ENCODE results near the gene EPHA3.

Gene EPHA3

DNA sequence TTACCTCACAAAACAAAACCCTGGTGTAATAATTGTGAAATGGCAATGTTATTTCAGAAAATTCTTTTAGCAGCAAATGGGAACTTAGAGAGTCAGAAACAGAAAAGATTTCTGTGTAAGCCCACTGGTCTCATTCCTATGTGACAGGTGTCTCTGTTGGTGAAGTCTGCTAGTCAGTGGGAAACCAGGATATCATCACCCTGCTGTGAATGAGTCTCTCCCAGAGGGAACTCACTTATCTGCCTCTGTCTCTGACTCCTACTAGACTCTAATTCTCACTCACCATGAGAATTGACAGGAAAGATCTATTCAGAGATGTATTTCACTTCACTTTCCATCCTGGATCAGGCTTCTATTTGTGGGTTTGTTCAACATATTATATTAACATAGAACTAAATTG lies 266.0 kb downstream of the EPHA3 start:
- DNase-seq (ENCODE audit: insufficient read length, low spot score) (no peak), FAIRE-seq (no peak)
- TF ChIP-seq SPI1 (IDR thresholded peaks at IDR 0.05; ENCODE audit: low read depth, low read length), result no peak
- TF ChIP-seq PAX5 (IDR thresholded peaks at IDR 0.05; ENCODE audit: insufficient read depth, low read length, severe bottlenecking), result no peak
- no peak for TF ChIP-seq POU2F2 (IDR thresholded peaks at IDR 0.05; ENCODE audit: low read depth, low read length)
- no peak for TF ChIP-seq TAF1 (IDR thresholded peaks at IDR 0.05; ENCODE audit: low read depth, low read length)
- TF ChIP-seq POLR2A (IDR thresholded peaks at IDR 0.05; ENCODE audit: low read depth, low read length), result no peak
- TF ChIP-seq POLR2AphosphoS5 (IDR thresholded peaks at IDR 0.05; ENCODE audit: low read depth, low read length), result no peak

DNA sequence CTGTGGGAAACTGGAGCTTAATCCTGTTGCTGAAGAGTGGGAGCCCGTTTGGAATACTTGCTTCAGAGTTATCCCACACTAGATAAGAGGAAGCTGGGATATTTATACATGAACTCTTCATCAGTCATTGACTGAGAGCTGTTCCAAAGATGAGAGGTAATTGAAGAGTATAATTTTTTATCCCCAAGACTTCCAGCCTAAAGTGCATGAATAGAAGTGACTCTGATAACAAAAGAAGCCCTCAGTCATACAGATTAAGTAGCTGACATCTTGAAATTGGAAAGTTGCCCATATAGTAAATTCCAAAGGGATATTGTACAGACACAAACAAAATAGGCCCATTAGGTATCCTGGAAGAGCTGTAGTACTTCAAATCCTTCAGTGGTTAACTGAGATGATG lies 268.0 kb downstream of the EPHA3 start:
- FAIRE-seq (no peak), DNase-seq (ENCODE audit: insufficient read length, low spot score) (no peak)
- no peak for TF ChIP-seq POLR2A (IDR thresholded peaks at IDR 0.05; ENCODE audit: low read depth, low read length)

DNA sequence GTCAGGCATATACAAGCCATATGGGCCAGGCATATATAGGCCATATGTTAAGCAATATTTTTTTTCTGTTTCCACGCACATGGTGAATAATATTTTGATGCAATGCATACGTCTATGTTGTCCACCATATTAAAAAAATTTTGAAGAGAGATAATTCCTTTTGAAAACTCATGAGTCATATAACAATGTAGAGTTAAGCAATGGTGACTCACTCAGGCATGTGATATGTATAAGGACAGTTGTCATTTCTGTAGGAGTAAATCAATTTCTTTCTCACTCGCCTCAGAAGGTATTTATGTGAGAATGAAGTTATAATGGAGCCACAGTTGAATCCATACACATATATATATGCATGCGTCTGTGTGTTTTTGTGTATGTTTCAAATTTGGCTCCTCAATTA lies 272.6 kb downstream of the EPHA3 start:
- no peak for FAIRE-seq
- DNase-seq (ENCODE audit: insufficient read length, low spot score), result no peak

DNA sequence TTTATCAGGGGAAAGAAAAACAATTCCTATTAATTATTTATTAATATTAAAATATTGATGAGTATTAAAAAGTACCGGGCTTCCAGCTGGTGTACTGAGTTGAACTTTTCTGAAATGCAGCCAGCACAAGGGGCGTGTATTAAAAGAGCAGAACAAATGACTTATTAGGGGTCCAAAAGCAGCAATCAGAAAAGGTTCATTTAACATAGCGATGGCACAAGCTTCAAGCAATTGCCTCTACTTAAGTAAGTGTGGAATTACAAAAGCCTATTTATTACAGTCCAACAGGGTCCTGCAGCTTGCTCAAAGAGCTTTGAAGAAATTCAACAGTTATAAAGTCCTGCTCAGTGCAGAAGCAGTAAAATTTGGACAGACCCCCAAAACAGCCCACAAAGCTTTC lies 285.6 kb downstream of the EPHA3 start:
- DNase-seq (ENCODE audit: insufficient read length, low spot score) (no peak), FAIRE-seq (no peak)
- TF ChIP-seq TAF1 (IDR thresholded peaks at IDR 0.05; ENCODE audit: low read depth, low read length) (no peak), SPI1 (IDR thresholded peaks at IDR 0.05; ENCODE audit: low read depth, low read length) (no peak), POU2F2 (IDR thresholded peaks at IDR 0.05; ENCODE audit: low read depth, low read length) (no peak), POLR2AphosphoS5 (IDR thresholded peaks at IDR 0.05; ENCODE audit: low read depth, low read length) (no peak), POLR2A (IDR thresholded peaks at IDR 0.05; ENCODE audit: low read depth, low read length) (no peak), PAX5 (IDR thresholded peaks at IDR 0.05; ENCODE audit: insufficient read depth, low read length, severe bottlenecking) (no peak)

More for the DNA sequence above, 272.6 kb downstream of the EPHA3 start:
- no peak for TF ChIP-seq PAX5 (IDR thresholded peaks at IDR 0.05; ENCODE audit: insufficient read depth, low read length, severe bottlenecking)
- no peak for TF ChIP-seq POU2F2 (IDR thresholded peaks at IDR 0.05; ENCODE audit: low read depth, low read length)
- no peak for TF ChIP-seq POLR2AphosphoS5 (IDR thresholded peaks at IDR 0.05; ENCODE audit: low read depth, low read length)
- no peak for TF ChIP-seq POLR2A (IDR thresholded peaks at IDR 0.05; ENCODE audit: low read depth, low read length)
- no peak for TF ChIP-seq SPI1 (IDR thresholded peaks at IDR 0.05; ENCODE audit: low read depth, low read length)
- TF ChIP-seq TAF1 (IDR thresholded peaks at IDR 0.05; ENCODE audit: low read depth, low read length), result no peak

DNA sequence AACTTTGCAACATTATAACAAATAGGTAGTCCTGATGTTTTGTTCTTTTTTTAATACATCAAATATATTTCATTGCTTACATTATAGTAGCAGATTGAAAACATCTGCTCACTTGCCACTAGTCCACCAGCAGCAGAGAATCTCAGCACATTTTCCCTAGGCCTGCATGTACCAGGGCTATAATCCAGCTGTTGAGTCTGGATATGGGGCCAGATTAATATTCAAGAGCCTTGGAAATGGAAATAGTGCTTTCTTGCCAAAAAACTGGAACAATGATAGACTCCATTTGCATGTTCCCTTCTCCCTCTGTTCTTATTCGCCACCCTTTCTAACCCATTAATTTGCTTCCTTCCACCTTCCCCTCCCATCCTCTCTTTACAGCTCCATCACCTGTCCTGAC lies 288.0 kb downstream of the EPHA3 start:
- FAIRE-seq (no peak), DNase-seq (ENCODE audit: insufficient read length, low spot score) (no peak)
- TF ChIP-seq PAX5 (IDR thresholded peaks at IDR 0.05; ENCODE audit: insufficient read depth, low read length, severe bottlenecking), result no peak
- TF ChIP-seq POU2F2 (IDR thresholded peaks at IDR 0.05; ENCODE audit: low read depth, low read length), result no peak
- TF ChIP-seq TAF1 (IDR thresholded peaks at IDR 0.05; ENCODE audit: low read depth, low read length), result no peak
- TF ChIP-seq POLR2AphosphoS5 (IDR thresholded peaks at IDR 0.05; ENCODE audit: low read depth, low read length), result no peak
- no peak for TF ChIP-seq POLR2A (IDR thresholded peaks at IDR 0.05; ENCODE audit: low read depth, low read length)
- TF ChIP-seq SPI1 (IDR thresholded peaks at IDR 0.05; ENCODE audit: low read depth, low read length), result no peak

DNA sequence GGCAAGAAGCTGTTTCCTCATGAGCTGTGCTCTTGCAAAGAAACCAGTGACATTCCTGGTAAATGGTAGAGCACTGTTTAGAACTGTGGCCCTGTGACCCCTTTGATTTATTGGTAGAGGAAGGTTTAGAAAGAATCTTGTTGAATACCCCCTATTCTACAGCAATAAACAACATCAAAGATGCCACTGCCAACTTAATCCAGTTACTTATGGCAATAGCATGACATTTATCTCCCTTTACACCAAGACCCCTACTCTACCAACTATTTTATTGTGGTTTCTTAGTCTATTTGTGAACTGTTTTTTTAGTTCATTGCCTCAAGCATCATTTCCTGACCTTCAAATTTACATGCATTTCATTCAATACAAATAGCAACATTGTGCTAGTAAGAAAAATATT lies 288.6 kb downstream of the EPHA3 start:
- TF ChIP-seq PAX5 (IDR thresholded peaks at IDR 0.05; ENCODE audit: insufficient read depth, low read length, severe bottlenecking) (no peak), POLR2AphosphoS5 (IDR thresholded peaks at IDR 0.05; ENCODE audit: low read depth, low read length) (no peak), TAF1 (IDR thresholded peaks at IDR 0.05; ENCODE audit: low read depth, low read length) (no peak), POLR2A (IDR thresholded peaks at IDR 0.05; ENCODE audit: low read depth, low read length) (no peak), POU2F2 (IDR thresholded peaks at IDR 0.05; ENCODE audit: low read depth, low read length) (no peak), SPI1 (IDR thresholded peaks at IDR 0.05; ENCODE audit: low read depth, low read length) (no peak)
- no peak for FAIRE-seq
- no peak for DNase-seq (ENCODE audit: insufficient read length, low spot score)

DNA sequence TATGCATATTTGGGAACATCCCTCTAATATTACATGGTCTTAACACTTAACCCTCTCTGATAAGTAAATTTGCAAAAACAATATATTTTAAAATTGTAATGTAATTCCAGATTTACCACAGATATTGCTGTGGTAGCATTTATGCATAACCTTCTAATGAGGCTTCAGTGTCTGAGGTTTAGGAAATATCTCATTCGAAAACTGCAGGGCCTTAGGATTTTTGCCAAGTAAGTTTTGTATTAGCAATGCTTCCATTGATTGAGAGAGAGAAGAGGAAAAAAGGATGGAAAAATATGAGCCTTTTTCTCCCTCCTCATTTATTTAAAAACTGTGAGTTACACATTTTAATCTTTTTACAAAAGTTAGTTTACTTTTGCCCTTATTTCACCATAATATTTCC lies 294.6 kb downstream of the EPHA3 start:
- no peak for TF ChIP-seq POU2F2 (IDR thresholded peaks at IDR 0.05; ENCODE audit: low read depth, low read length)
- no peak for TF ChIP-seq PAX5 (IDR thresholded peaks at IDR 0.05; ENCODE audit: insufficient read depth, low read length, severe bottlenecking)
- TF ChIP-seq POLR2A (IDR thresholded peaks at IDR 0.05; ENCODE audit: low read depth, low read length), result no peak
- TF ChIP-seq POLR2AphosphoS5 (IDR thresholded peaks at IDR 0.05; ENCODE audit: low read depth, low read length), result no peak
- no peak for TF ChIP-seq SPI1 (IDR thresholded peaks at IDR 0.05; ENCODE audit: low read depth, low read length)
- no peak for TF ChIP-seq TAF1 (IDR thresholded peaks at IDR 0.05; ENCODE audit: low read depth, low read length)
- DNase-seq (ENCODE audit: insufficient read length, low spot score) (no peak), FAIRE-seq (no peak)

DNA sequence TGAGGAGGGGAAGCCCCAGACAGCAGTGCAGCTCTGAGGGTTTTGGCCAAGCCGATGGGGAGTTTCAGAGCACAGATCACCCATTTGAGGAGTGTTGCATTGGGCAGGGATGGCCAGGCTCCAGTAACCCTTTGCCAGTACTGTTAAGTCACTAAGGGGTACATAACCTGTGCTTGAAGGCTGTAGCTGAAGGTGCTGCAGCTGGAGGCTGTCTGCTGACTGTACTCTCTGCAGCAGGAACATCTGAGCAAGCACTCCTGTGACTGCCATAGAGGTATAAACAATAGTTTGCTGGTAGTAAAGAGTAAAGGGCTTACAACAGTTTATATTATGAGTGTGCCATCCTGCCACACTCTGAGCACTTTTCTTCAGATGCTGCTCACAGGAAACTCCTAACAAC lies 297.8 kb downstream of the EPHA3 start:
- TF ChIP-seq POLR2A (IDR thresholded peaks at IDR 0.05; ENCODE audit: low read depth, low read length), result no peak
- no peak for TF ChIP-seq POLR2AphosphoS5 (IDR thresholded peaks at IDR 0.05; ENCODE audit: low read depth, low read length)
- no peak for TF ChIP-seq TAF1 (IDR thresholded peaks at IDR 0.05; ENCODE audit: low read depth, low read length)
- TF ChIP-seq SPI1 (IDR thresholded peaks at IDR 0.05; ENCODE audit: low read depth, low read length), result no peak
- TF ChIP-seq PAX5 (IDR thresholded peaks at IDR 0.05; ENCODE audit: insufficient read depth, low read length, severe bottlenecking), result no peak
- no peak for DNase-seq (ENCODE audit: insufficient read length, low spot score)

DNA sequence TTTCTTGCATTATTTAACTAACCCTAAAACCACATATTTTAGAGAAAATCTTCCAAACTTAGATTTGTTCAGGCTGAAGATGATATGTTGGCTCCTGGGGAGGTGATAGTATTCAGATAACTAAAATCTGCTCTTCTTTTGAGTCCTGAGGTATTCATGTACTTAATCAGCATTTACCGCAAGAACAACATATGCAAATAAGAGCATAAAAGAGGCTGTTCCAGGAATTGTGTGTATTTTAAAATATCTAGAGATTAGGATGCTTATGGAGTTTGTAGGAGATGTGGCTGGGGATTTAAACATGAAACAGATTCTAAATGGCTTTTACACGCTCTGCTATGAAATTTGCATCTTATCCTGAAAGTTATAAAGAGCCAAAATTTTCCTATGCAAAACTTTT lies 298.2 kb downstream of the EPHA3 start:
- no peak for TF ChIP-seq TAF1 (IDR thresholded peaks at IDR 0.05; ENCODE audit: low read depth, low read length)
- FAIRE-seq, result no peak
- DNase-seq (ENCODE audit: insufficient read length, low spot score), result no peak

More for the DNA sequence above, 297.8 kb downstream of the EPHA3 start:
- no peak for FAIRE-seq

DNA sequence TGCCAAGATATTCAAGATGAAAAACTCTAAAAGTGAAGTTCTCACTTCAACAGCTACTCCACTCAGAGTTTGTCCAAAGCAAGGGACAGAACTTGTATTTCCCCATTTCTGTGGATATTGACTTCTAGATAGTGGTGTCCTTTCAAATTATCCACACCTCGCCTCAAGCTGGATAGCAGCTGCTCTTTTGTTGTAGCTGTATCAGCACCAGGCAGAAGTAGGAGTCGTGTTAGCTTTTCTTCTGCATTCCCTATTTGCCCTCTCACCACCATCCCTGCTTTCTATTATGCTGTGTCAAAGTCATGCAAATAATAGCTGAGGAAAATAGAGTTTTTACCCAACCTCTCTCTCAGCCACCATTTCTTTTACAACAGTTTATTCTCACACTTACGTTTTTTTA lies 303.8 kb downstream of the EPHA3 start:
- FAIRE-seq (no peak), DNase-seq (ENCODE audit: insufficient read length, low spot score) (no peak)
- TF ChIP-seq PAX5 (IDR thresholded peaks at IDR 0.05; ENCODE audit: insufficient read depth, low read length, severe bottlenecking), result no peak
- no peak for TF ChIP-seq POLR2A (IDR thresholded peaks at IDR 0.05; ENCODE audit: low read depth, low read length)
- TF ChIP-seq SPI1 (IDR thresholded peaks at IDR 0.05; ENCODE audit: low read depth, low read length), result no peak
- no peak for TF ChIP-seq POU2F2 (IDR thresholded peaks at IDR 0.05; ENCODE audit: low read depth, low read length)
- no peak for TF ChIP-seq TAF1 (IDR thresholded peaks at IDR 0.05; ENCODE audit: low read depth, low read length)

DNA sequence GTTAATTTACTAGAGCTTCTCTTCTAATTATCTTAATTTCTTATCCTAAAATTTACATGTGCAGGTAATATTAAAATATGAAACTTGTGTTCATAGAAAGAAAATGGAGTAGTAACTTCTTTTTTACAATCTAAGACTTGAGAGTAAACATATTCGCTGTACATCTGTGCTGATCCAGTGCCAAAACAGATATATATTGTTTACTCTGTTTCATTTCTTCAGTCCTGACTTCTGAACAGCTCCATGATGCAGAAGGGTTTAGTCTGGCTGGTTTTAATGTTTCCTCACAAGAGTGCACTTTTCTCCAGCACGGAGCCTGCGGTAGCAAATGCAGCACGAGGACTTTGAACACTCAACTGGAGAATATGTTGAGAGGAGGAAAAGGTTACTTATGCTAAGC lies 306.8 kb downstream of the EPHA3 start:
- TF ChIP-seq POU2F2 (IDR thresholded peaks at IDR 0.05; ENCODE audit: low read depth, low read length) (no peak), TAF1 (IDR thresholded peaks at IDR 0.05; ENCODE audit: low read depth, low read length) (no peak), POLR2A (IDR thresholded peaks at IDR 0.05; ENCODE audit: low read depth, low read length) (no peak), POLR2AphosphoS5 (IDR thresholded peaks at IDR 0.05; ENCODE audit: low read depth, low read length) (no peak), SPI1 (IDR thresholded peaks at IDR 0.05; ENCODE audit: low read depth, low read length) (no peak)
- no peak for DNase-seq (ENCODE audit: insufficient read length, low spot score)
- FAIRE-seq, result no peak
